Hepatocyte (in vitro differentiated cells): ENCODE measurements around the gene ATP6V0A1.

Experiments used
- EZH2 ChIP-seq: fragments of 200-600 bp; sonication (generic); IDR thresholded peaks from 2 replicates; pipeline ENCODE4 v1.6.1; 2016; ENCODE audit warnings: antibody characterized with exemption, mild to moderate bottlenecking, borderline replicate concordance
- EZH2phosphoT487 ChIP-seq: fragments of 200-600 bp; sonication (generic); IDR thresholded peaks from one replicate; pipeline ENCODE4 v1.6.1; 2018; ENCODE audit warnings: antibody characterized with exemption, mild to moderate bottlenecking, low read depth, moderate library complexity; ENCODE audit not compliant: unreplicated experiment, severe bottlenecking
- TF ChIP-seq, protein P1 (sequence below): fragments of 200-600 bp; sonication (generic); IDR thresholded peaks from 2 replicates; pipeline ENCODE4 v1.5.1; 2016; ENCODE audit warnings: antibody characterized with exemption, mild to moderate bottlenecking; ENCODE audit not compliant: poor library complexity

DNA sequence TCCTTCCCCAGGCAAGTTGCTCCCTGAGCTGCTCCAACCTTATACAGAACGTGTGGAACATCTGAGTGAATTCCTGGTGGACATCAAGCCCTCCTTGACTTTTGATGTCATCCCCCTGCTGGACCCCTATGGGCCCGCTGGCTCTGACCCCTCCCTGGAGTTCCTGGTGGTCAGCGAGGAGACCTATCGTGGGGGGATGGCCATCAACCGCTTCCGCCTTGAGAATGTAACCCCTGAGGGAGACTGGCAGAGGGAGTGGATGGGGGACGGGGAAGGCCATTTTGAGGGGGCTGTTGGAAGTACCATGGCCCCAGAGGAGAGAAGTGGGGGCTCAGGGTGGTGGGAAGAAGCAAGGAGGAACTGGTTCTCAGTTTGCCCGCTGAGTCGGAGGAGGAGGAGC lies 105.3 kb downstream of the ATP6V0A1 start:
- TF ChIP-seq, protein P1, sequence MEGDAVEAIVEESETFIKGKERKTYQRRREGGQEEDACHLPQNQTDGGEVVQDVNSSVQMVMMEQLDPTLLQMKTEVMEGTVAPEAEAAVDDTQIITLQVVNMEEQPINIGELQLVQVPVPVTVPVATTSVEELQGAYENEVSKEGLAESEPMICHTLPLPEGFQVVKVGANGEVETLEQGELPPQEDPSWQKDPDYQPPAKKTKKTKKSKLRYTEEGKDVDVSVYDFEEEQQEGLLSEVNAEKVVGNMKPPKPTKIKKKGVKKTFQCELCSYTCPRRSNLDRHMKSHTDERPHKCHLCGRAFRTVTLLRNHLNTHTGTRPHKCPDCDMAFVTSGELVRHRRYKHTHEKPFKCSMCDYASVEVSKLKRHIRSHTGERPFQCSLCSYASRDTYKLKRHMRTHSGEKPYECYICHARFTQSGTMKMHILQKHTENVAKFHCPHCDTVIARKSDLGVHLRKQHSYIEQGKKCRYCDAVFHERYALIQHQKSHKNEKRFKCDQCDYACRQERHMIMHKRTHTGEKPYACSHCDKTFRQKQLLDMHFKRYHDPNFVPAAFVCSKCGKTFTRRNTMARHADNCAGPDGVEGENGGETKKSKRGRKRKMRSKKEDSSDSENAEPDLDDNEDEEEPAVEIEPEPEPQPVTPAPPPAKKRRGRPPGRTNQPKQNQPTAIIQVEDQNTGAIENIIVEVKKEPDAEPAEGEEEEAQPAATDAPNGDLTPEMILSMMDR, result no peak
- TF ChIP-seq EZH2 (no peak), EZH2phosphoT487 (no peak)
